HEK293 (cell line): ENCODE data around the gene NEURL2.
A peak's percentile ranks its signal among the peaks of the same experiment; 100 is the strongest.

ENCODE experiments used
- CTCF ChIA-PET: fragments of 350-600 bp; formaldehyde crosslinking; extraction: SDS; loops from one replicate; lab custom pipeline; 2021; ENCODE audit warnings: antibody characterized with exemption; lab: Yijun Ruan, JAX
- POLR2A ChIA-PET: fragments of 300-600 bp; formaldehyde crosslinking; extraction: SDS; loops from one replicate; lab custom pipeline; 2020; ENCODE audit warnings: antibody characterized with exemption, inconsistent platforms; lab: Yijun Ruan, JAX
- H3K27ac ChIP-seq: fragments of 200-500 bp; sonication (Bioruptor generic); 2 replicates; pipeline ENCODE4 v1.5.1; 2014; ENCODE audit warnings: low read depth, low read length, control low read depth, inconsistent platforms; ENCODE audit errors: extremely low read depth
- H3K36me3 ChIP-seq, 2 experiments: fragments of 200-500 bp in 1 of 2; sonication (Bioruptor generic) in 1 of 2; 1 replicate in 1 of 2; 2 replicates in 1 of 2; pipeline ENCODE4 v1.5.1; 2014 to 2017; ENCODE audit warnings: inconsistent platforms in 2 of 2, low read length in 2 of 2; ENCODE audit not compliant: control insufficient read depth in 2 of 2, insufficient read depth in 1 of 2
- H3K4me1 ChIP-seq: fragments of 200-500 bp; sonication (Bioruptor generic); 2 replicates; pipeline ENCODE4 v1.5.1; 2014; ENCODE audit warnings: mild to moderate bottlenecking, low read length, inconsistent platforms; ENCODE audit not compliant: control insufficient read depth, insufficient read depth
- H3K4me3 ChIP-seq: 2 replicates; pipeline ENCODE4 v1.5.1; 2011; ENCODE audit warnings: low read depth, mild to moderate bottlenecking, control low read depth, low read length, moderate library complexity
- H3K9me3 ChIP-seq: fragments of 200-500 bp; sonication (Bioruptor generic); 2 replicates; pipeline ENCODE4 v1.5.1; 2014; ENCODE audit warnings: low read depth, low read length, inconsistent platforms; ENCODE audit not compliant: control insufficient read depth, insufficient read depth
- PRDM1 ChIP-seq: fragments of 450-650 bp; formaldehyde crosslinking; IDR thresholded peaks from 2 replicates; pipeline ENCODE4; 2016; ENCODE audit warnings: missing biosample characterization, missing genetic modification characterization
- PRDM10 ChIP-seq: fragments of 450-650 bp; formaldehyde crosslinking; IDR thresholded peaks from 2 replicates; pipeline ENCODE4 v1.5.1; 2016; ENCODE audit warnings: missing biosample characterization, missing genetic modification characterization
- SP2 ChIP-seq: fragments of 450-650 bp; formaldehyde crosslinking; IDR thresholded peaks from 2 replicates; pipeline ENCODE4 v1.5.1; 2016; ENCODE audit warnings: missing biosample characterization, missing genetic modification characterization
- SP3 ChIP-seq: fragments of 450-650 bp; formaldehyde crosslinking; IDR thresholded peaks from 2 replicates; pipeline ENCODE4 v1.5.1; 2016; ENCODE audit warnings: missing biosample characterization, missing genetic modification characterization
- SP7 ChIP-seq: fragments of 450-650 bp; formaldehyde crosslinking; IDR thresholded peaks from 2 replicates; pipeline ENCODE4 v1.5.1; 2016; ENCODE audit warnings: missing biosample characterization, missing genetic modification characterization
- ZBTB11 ChIP-seq: fragments of 450-650 bp; formaldehyde crosslinking; conservative IDR thresholded peaks from 2 replicates; pipeline ENCODE4 v1.5.1; 2016; ENCODE audit warnings: low read depth, missing biosample characterization, missing genetic modification characterization
- ZBTB17 ChIP-seq: fragments of 450-650 bp; formaldehyde crosslinking; IDR thresholded peaks from 2 replicates; pipeline ENCODE4 v1.5.1; 2016; ENCODE audit warnings: missing biosample characterization, missing genetic modification characterization
- ZFP37 ChIP-seq: fragments of 450-650 bp; formaldehyde crosslinking; IDR thresholded peaks from 2 replicates; pipeline ENCODE4 v1.5.1; 2016; ENCODE audit warnings: missing biosample characterization, missing genetic modification characterization
- ZNF146 ChIP-seq: fragments of 450-650 bp; formaldehyde crosslinking; IDR thresholded peaks from 2 replicates; pipeline ENCODE4 v1.5.1; 2016; ENCODE audit warnings: missing biosample characterization, missing genetic modification characterization
- ZNF239 ChIP-seq: fragments of 450-650 bp; formaldehyde crosslinking; IDR thresholded peaks from 2 replicates; pipeline ENCODE4 v1.5.1; 2016; ENCODE audit warnings: missing biosample characterization, missing genetic modification characterization
- ZNF24 ChIP-seq: fragments of 450-650 bp; formaldehyde crosslinking; IDR thresholded peaks from 2 replicates; pipeline ENCODE4 v1.5.1; 2016; ENCODE audit warnings: missing biosample characterization, missing genetic modification characterization
- ZNF274 ChIP-seq, 2 experiments: fragments of 200-500 bp in 1 of 2; fragments of 450-650 bp in 1 of 2; sonication (Bioruptor generic) in 1 of 2; formaldehyde crosslinking in 1 of 2; IDR thresholded peaks; 2 replicates each; pipeline versions ENCODE4 v1.5.1 to v1.6.1; 2014 to 2016; ENCODE audit warnings: borderline replicate concordance in 1 of 2, inconsistent platforms in 1 of 2, low read length in 1 of 2, missing biosample characterization in 1 of 2, missing genetic modification characterization in 1 of 2
- ZNF302 ChIP-seq: fragments of 450-650 bp; formaldehyde crosslinking; IDR thresholded peaks from 2 replicates; pipeline ENCODE4 v1.5.1; 2016; ENCODE audit warnings: missing biosample characterization, missing genetic modification characterization, low read depth
- ZNF366 ChIP-seq: fragments of 450-650 bp; formaldehyde crosslinking; conservative IDR thresholded peaks from 2 replicates; pipeline ENCODE4 v1.5.1; 2016; ENCODE audit warnings: missing biosample characterization, missing genetic modification characterization
- ZNF426 ChIP-seq: fragments of 450-650 bp; formaldehyde crosslinking; IDR thresholded peaks from 2 replicates; pipeline ENCODE4 v1.5.1; 2017; ENCODE audit warnings: missing biosample characterization, missing genetic modification characterization, mild to moderate bottlenecking, inconsistent platforms, moderate library complexity
- ZNF473 ChIP-seq: fragments of 450-650 bp; formaldehyde crosslinking; IDR thresholded peaks from 2 replicates; pipeline ENCODE4 v1.5.1; 2017; ENCODE audit warnings: missing biosample characterization, missing genetic modification characterization
- ZNF501 ChIP-seq: fragments of 450-650 bp; formaldehyde crosslinking; IDR thresholded peaks from 2 replicates; pipeline ENCODE4 v1.5.1; 2016; ENCODE audit warnings: missing biosample characterization, missing genetic modification characterization
- ZNF521 ChIP-seq: fragments of 450-650 bp; formaldehyde crosslinking; IDR thresholded peaks from 2 replicates; pipeline ENCODE4 v1.5.1; 2017; ENCODE audit warnings: missing biosample characterization, mild to moderate bottlenecking, missing genetic modification characterization
- ZNF596 ChIP-seq: fragments of 450-650 bp; IDR thresholded peaks from 2 replicates; pipeline ENCODE4 v1.5.0; 2018; ENCODE audit warnings: missing biosample characterization, mild to moderate bottlenecking, missing genetic modification characterization, moderate library complexity
- ZNF600 ChIP-seq: fragments of 450-650 bp; formaldehyde crosslinking; IDR thresholded peaks from 2 replicates; pipeline ENCODE4 v1.5.1; 2016; ENCODE audit warnings: missing biosample characterization, missing genetic modification characterization
- ZNF624 ChIP-seq: fragments of 450-650 bp; formaldehyde crosslinking; IDR thresholded peaks from 2 replicates; pipeline ENCODE4 v1.5.1; 2017; ENCODE audit warnings: missing biosample characterization, missing genetic modification characterization
- ZNF658 ChIP-seq: fragments of 450-650 bp; formaldehyde crosslinking; IDR thresholded peaks from 2 replicates; pipeline ENCODE4; 2016; ENCODE audit warnings: missing biosample characterization, missing genetic modification characterization
- ZNF670 ChIP-seq: fragments of 450-650 bp; formaldehyde crosslinking; IDR thresholded peaks from 2 replicates; pipeline ENCODE4 v1.5.1; 2016; ENCODE audit warnings: missing biosample characterization, missing genetic modification characterization, low read depth
- ZSCAN16 ChIP-seq: fragments of 450-650 bp; formaldehyde crosslinking; IDR thresholded peaks from 2 replicates; pipeline ENCODE4 v1.5.1; 2016; ENCODE audit warnings: missing biosample characterization, missing genetic modification characterization
- ZXDB ChIP-seq: fragments of 450-650 bp; formaldehyde crosslinking; IDR thresholded peaks from 2 replicates; pipeline ENCODE4 v1.5.1; 2016; ENCODE audit warnings: missing biosample characterization, missing genetic modification characterization

Gene NEURL2

GRCh38 chr20:45912344-45912682 is 21.3 kb upstream of the NEURL2 start (continued):
- TF ChIP-seq ZNF426 (tag by site-specific recombination) (no peak), ZNF670 (tag by site-specific recombination) (no peak), ZNF521 (tag by site-specific recombination) (no peak), ZNF24 (no peak), ZFP37 (no peak), ZNF501 (no peak), ZNF624 (tag by site-specific recombination) (no peak), ZXDB (no peak)

GRCh38 chr20:45911486-45912343 is 20.7 kb upstream of the NEURL2 start, which contains the start of gene PLTP:
TSS of gene PLTP (minus strand) at chr20:45912155. CDS start at chr20:45911452, 703 bp downstream.
- Histone ChIP-seq H3K27ac (no peak within 1 kb of the TSS), H3K36me3 (no peaks in the 10 kb centered on the region), H3K4me3 (no peak within 1 kb of the TSS), H3K4me1 (no peaks in the 10 kb centered on the region), H3K9me3 (no peaks in the 10 kb centered on the region)
- TF ChIP-seq ZNF146 (tag by site-specific recombination) = no peak
- peak; percentile 21; the same call in 1 of the 2 replicates for TF ChIP-seq SP2 (tag by site-specific recombination)
- ChIA-PET CTCF (no interaction called here), POLR2A (interaction anchor here (0.9 to 1.5 kb wide), 3 partner anchors 12 to 29 kb away, joined by 3 to 8 read pairs (median 3); partner anchors contain the start of gene PCIF1)

GRCh38 chr20:45910670-45911485 is 19.9 kb upstream of the NEURL2 start:
- ChIA-PET POLR2A (interaction anchor here (0.9 to 1.5 kb wide), 3 partner anchors 12 to 28 kb away, joined by 3 to 8 read pairs (median 3); partner anchors contain the start of gene PCIF1), CTCF (interaction anchor here (0.9 kb wide), 1 partner anchor 19 kb away, joined by 4 read pairs; the partner anchor contains the start of gene CTSA)
- Histone ChIP-seq H3K4me1 (no peaks in the 10 kb centered on the region), H3K4me3 (no peak overlapping the region), H3K9me3 (no peaks in the 10 kb centered on the region), H3K36me3 (no peaks in the 10 kb centered on the region), H3K27ac (no peak overlapping the region)
- TF ChIP-seq ZBTB17 = peak; percentile 89
- TF ChIP-seq ZNF600 (tag by site-specific recombination) = peak; percentile 81; the same call in 1 of the 2 replicates
- no peak for TF ChIP-seq ZNF596 (tag by site-specific recombination)
- TF ChIP-seq SP3 (tag by site-specific recombination) = peak; percentile 82
- TF ChIP-seq ZNF658 (tag by site-specific recombination) = no peak
- TF ChIP-seq ZNF239 (tag by site-specific recombination) = no peak
- TF ChIP-seq PRDM10 (tag by site-specific recombination) = peak; percentile 93
- TF ChIP-seq ZNF274 (IDR thresholded peaks at IDR 0.05; ENCODE audit: low read length) = no peak
- TF ChIP-seq ZNF274 (tag by site-specific recombination; IDR thresholded peaks at IDR 0.05; ENCODE audit: borderline replicate concordance) = no peak
- TF ChIP-seq SP7 (tag by site-specific recombination) = 0 out of 2 replicates have a peak, but pooled peaks have one; percentile 21
- TF ChIP-seq ZSCAN16 (tag by site-specific recombination) = no peak
- TF ChIP-seq ZNF366 = peak; percentile 89
- no peak for TF ChIP-seq ZBTB11
- TF ChIP-seq PRDM1 (tag by site-specific recombination) = peak; percentile 46; the same call in 1 of the 2 replicates
- TF ChIP-seq ZNF473 = no peak
- no peak for TF ChIP-seq ZNF302 (tag by site-specific recombination)
